GM10847 (cell line): ENCODE results near the gene AGRP.

Experiments
- POLR2A ChIP-seq: IDR thresholded peaks from 2 replicates; pipeline ENCODE4 v1.6.1; 2011; ENCODE audit not compliant: insufficient read length; ENCODE audit errors: extremely low read depth

AGRP gene

GRCh38 chr16:67477960-67478554 is 5.3 kb downstream of the AGRP start:
- no peak for TF ChIP-seq POLR2A

- no peak for TF ChIP-seq POLR2A
Observed at GRCh38 chr16:67474551-67475455, 8.5 kb downstream of the AGRP start.

DNA sequence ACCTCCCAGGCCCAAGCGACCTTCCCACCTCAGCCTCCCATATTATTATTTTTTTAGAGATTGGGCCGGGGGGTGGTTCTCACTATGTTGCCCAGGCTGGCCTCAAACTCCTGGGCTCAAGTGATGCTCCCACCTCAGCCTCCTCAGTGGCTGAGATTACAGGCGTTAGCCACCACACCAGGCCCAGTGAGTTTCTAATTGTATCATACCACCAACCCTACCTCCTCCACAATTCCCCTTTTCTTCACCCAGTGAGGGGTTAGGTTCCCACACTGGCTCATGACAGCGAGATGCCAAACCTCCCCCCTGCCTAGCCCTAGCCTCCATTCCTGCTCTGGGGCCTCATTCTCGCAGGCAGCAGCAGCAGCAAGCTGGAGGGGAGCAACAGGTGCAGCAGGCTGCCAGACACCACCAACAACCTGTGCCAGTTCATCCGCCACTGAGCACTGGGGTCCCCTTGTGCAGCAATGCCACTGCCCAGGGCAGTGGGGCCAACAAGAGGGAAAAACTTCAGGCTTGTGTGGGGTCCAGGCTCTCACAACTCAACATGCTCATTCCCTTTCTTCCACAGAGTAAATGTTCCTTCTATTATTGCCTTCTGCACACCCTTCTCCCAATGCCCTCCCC is 11.5 kb downstream of the AGRP start:
- TF ChIP-seq POLR2A, result no peak

DNA sequence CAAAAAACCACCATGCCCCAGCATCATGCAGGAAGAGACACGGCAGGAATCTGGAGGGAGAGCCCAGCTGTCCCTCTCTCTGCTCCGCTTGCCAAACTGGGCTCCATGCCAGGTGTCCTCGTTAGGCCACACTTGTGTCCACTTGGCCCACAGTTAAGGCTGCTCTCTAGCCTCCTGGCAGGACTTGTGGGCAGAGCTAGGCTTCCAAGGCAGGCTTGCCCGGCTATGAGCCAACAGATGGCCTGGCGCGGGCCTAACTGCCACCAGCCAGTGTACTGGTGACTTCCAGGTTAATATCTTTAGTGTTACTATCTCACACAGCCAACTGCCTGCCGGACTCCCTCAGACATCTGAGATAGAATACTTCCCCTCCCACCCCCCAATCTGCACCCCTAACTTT is 13.0 kb downstream of the AGRP start:
- TF ChIP-seq POLR2A, result no peak

DNA sequence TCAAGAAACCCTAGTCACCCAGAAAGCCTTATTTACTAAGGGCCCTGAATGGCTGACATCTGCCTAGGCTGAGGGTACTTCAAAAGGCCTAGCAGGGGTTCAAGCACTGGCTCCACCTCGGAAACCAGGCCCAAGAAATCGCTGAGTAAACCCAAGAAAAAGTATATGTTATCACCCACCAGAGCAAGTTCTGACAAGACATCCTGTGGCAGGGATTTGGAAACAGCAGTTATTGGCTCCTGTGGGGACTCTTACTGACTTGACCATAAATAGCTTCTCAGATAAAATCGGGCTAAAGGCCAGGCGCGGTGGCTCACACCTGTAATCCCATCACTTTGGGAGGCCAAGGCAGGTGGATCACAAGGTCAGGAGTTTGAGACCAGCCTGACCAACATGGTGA is 14.6 kb downstream of the AGRP start:
- no peak for TF ChIP-seq POLR2A

DNA sequence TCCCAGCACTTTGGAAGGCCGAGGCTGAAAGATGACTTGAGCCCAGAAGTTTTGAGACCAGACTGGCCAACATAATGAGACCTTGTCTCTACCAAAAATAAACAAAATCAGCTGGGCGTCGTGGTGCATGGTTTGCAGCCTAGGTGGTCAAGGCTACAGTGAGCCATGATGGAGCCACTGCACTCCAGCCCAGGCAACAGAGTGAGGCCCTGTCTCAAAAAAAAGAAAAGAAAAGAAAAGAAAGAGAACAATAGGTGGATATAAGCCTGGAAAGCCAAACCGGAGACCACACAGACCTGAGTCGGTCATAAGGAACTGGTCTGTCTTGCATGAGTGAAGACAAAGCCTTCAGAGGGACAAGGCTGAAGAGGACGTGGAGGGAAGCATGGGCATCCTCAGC is 16.8 kb downstream of the AGRP start:
- no peak for TF ChIP-seq POLR2A

DNA sequence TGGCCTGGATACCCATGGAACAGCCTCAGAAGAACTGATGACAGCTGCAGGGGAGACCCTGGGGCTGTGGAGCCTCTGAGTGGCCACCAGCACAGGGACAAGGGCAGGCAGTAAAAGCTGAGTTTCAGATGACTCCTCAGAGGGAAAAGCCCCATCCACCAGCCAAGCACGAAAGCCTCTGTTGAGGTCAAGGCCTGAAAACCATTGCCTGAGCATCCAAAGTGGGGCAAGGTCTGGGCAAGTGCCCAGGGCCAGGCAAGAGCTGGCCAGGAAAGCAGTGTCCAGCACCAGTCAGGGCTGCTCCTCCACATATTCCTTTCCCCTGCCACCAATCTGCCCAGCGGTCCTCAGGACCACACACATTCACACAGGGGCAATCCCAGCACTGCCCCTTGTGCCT is 18.8 kb downstream of the AGRP start:
- no peak for TF ChIP-seq POLR2A

- no peak for TF ChIP-seq POLR2A
Observed at GRCh38 chr16:67463691-67464090, 19.7 kb downstream of the AGRP start.

GRCh38 chr16:67463059-67463458 is 20.3 kb downstream of the AGRP start:
- no peak for TF ChIP-seq POLR2A

GRCh38 chr16:67462279-67462655 is 21.1 kb downstream of the AGRP start:
- TF ChIP-seq POLR2A, result no peak

DNA sequence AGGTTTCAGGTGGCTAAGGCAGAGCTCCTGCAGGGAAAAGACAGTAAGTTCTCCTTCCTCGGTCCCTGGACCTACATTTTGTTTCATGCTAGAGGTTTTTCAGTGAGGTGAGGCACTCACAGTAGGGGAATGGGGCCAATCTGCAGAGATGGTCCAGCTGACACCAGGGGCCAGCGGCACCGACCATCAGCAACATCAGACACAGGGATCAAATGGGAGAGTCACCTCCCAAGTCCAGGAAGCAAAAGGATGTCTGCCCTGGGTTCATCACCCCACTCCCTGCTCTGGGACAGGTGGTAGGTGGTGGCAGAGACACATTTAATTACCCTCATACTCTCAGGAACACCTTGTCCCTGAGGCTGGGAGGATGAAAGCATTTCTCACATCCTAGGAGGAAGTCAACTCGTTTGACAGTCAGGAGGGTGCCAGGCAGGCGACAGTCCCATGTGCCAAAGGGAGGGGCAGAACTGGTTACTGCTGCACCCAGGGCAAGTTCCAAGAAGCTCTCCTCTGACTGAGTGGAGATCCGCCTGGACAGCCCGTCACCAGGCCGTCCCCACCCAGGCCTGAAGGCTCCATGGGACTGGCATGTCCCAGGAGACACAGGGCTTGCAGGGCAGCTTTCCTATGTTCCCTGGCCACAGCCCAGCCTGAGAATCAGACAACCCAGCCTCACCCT is 21.6 kb downstream of the AGRP start:
- no peak for TF ChIP-seq POLR2A

DNA sequence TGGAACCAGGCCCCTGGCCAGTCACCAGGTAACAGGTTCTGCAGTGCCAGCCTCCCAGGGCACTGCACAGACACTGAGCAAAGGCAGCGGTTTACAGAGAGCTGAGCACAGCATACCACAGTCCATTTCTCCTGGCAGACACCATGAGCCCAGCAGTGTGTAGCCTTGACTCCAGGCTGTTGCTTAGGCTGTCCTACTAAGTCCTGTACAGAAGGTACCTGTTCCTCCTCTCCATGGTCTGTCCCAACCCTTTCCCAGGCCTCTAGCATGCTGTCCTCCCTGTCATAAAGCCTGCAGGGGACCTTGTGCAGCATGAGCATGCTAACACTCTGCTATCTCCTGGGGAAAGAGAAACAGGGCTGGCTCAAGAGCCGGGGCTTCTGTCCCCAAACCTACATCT is 22.4 kb downstream of the AGRP start:
- TF ChIP-seq POLR2A, result no peak

- TF ChIP-seq POLR2A, result no peak
Observed at GRCh38 chr16:67460168-67460567, 23.2 kb downstream of the AGRP start.

- no peak for TF ChIP-seq POLR2A
Observed at GRCh38 chr16:67459861-67460150, 23.5 kb downstream of the AGRP start.

- no peak for TF ChIP-seq POLR2A
Observed at GRCh38 chr16:67459066-67459860, 24.1 kb downstream of the AGRP start.
